Fibroblast of pulmonary artery (primary cell): ENCODE data around the gene TAL1.
"Not testable (repeated sequence)": the region's sequence is repeated elsewhere in the genome, so short reads cannot be mapped to it uniquely, and the experiment has no call there.

Source experiments
- DNase-seq: peaks from one replicate; pipeline ENCODE4 v3.0.0-alpha.2; 2010; ENCODE audit warnings: low read depth
- H3K4me3 ChIP-seq: replicated peaks from 2 replicates; pipeline ENCODE4 v1.5.1; 2011; ENCODE audit warnings: low read depth, mild to moderate bottlenecking, control low read depth, low read length, moderate library complexity
- TF ChIP-seq, protein P1 (sequence below): IDR thresholded peaks from 2 replicates; pipeline ENCODE4 v1.5.1; 2011; ENCODE audit warnings: mild to moderate bottlenecking, control low read depth, low read length, inconsistent platforms; ENCODE audit errors: missing control alignments

TAL1 gene

DNA sequence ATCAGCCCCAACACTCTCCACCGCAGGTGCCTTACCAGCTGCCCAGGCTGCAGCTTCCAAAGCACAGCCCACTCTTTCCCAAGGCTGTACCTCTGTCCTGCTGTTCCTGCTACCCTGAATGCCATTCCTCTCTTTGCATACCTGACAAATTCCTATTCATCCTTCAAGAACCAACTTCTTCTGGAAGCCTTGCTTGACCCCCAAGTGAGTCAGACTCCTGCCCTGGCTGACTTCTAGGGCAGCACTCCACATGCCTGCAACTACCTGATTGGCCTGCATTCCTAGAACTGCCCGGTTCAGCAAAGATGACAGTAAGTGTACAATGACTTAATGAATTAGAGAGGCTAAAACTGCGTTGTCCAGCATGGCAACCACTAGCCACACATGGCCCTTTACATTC, 21.4 kb downstream of the TAL1 start:
- DNase-seq: no peak
- TF ChIP-seq, protein P1, sequence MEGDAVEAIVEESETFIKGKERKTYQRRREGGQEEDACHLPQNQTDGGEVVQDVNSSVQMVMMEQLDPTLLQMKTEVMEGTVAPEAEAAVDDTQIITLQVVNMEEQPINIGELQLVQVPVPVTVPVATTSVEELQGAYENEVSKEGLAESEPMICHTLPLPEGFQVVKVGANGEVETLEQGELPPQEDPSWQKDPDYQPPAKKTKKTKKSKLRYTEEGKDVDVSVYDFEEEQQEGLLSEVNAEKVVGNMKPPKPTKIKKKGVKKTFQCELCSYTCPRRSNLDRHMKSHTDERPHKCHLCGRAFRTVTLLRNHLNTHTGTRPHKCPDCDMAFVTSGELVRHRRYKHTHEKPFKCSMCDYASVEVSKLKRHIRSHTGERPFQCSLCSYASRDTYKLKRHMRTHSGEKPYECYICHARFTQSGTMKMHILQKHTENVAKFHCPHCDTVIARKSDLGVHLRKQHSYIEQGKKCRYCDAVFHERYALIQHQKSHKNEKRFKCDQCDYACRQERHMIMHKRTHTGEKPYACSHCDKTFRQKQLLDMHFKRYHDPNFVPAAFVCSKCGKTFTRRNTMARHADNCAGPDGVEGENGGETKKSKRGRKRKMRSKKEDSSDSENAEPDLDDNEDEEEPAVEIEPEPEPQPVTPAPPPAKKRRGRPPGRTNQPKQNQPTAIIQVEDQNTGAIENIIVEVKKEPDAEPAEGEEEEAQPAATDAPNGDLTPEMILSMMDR: no peak
- no peak overlapping the region for H3K4me3 ChIP-seq

DNA sequence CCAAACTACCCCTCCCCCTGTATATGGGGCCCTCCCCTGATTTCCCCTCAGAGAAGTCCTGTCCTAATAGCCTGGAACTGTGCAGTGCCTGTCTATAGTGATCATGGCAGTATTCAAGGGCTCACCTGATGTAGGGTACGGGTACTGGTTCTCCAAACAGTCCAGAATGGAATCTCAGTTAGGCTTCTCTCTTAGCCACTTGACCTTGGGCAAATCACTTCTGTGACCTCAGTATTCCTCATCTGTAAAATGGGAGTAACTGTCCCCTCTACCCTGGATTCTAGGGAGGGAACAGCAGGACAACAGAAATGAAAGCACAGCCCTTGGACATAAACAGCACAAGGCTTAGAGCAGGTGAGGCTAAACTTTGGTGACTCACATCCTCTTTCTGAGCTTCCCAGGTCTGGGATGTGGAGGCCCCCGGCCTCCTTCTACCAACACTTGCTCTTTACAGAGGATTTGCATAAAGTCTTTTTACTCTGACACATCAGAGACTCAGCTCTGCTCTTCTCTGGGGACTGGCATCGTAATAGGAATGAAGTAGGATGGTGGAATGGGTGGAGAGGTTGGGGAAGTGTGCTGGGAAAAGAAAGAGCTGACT, 22.2 kb downstream of the TAL1 start:
- DNase-seq: no peak
- no peak overlapping the region for H3K4me3 ChIP-seq
- TF ChIP-seq, protein P1: no peak

DNA sequence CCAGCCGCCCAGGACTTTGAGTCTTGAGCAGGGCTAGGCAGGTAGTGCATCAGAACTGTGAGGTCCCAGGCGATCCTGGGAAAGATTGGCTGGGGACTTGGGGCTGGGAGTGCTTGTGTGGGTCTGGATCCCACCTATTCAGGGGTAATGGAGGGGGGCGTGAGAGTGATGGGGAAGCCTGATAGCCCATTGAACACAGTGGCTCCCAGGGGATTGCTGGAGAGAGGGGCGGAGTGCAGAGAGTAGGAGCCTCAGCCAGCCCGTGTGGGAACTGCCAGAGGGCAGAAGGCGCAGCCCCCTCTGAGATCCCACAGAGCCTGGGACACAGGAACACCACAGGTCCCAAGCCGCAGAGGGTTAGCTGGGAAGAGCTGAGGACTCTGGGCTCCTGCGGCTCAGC, 22.9 kb downstream of the TAL1 start:
- DNase-seq: no peak
- H3K4me3 ChIP-seq: no peak overlapping the region
- TF ChIP-seq, protein P1: no peak

DNA sequence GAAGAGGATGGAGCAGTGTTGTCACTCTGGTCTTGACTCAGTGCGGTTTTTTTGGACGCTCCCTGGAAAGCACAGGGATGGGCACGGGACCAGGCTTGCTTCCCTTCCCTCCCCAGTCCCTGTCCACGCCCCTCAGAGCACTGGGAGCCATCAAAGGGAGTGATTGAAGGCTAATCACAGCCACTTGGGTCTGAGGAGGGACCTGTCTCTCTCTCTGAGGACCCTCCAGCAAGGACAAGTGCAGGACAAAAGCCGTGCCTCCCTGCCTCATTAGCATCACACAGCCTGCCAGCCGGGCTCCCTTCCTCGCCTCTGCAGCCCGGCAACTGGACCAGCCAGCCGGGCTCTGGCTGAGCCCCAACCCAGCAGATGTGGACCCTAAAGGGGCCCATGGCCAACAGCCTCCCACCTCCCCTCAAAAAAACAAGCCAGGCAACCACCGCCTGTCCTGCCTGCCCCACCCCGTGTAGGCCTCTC, 23.6 kb downstream of the TAL1 start:
- TF ChIP-seq, protein P1: no peak
- DNase-seq: no peak

DNA sequence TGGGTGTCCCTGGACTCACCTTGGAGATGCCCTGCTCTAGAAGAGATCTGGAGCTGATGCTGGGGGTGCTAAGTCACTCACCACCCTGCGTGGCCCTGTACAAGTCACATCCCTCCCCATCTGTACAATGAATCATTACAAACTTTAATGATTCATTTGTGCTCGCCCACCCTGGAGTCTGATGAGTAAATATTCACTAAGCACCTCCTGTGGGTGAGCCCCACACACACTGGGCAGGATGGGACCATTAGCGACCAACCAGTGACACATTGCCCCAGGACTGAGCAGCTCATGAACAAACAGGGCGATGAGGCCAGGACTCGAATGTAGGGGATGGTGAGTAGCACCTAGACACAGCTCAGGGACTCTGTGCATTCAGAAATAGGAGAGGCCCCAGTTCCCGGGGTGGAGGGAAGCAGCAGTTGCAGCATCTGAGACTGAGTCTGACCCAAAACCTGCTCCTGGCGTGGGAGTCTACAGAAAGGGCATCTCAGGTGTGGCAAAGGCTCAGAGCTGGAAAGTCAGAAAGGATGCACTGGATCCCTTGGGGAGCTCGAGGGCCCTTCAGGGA, 24.1 kb downstream of the TAL1 start:
- DNase-seq: no peak
- TF ChIP-seq, protein P1: no peak
- H3K4me3 ChIP-seq: no peak overlapping the region

More for the DNA sequence above, 23.6 kb downstream of the TAL1 start:
- no peak overlapping the region for H3K4me3 ChIP-seq

DNA sequence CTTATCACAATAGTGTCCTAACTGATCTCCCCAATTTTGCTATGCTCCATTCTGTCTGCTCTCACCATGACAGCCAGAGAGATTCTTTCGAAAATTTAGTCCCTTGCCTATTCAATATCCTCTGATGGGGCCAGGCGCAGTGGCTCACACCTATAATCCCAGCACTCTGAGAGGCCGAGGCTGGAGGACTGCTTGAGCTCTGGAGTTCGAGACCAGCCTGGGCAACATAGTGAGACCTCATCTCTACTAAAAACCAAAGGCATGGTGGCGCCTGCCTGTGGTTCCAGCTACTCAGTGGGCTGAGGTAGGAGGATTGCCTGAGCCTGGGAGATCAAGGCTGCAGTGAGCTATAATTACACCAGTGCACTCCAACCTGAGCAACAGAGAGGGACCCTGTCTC, 26.1 kb downstream of the TAL1 start:
- TF ChIP-seq, protein P1: no peak
- DNase-seq: no peak
- no peak overlapping the region for H3K4me3 ChIP-seq

DNA sequence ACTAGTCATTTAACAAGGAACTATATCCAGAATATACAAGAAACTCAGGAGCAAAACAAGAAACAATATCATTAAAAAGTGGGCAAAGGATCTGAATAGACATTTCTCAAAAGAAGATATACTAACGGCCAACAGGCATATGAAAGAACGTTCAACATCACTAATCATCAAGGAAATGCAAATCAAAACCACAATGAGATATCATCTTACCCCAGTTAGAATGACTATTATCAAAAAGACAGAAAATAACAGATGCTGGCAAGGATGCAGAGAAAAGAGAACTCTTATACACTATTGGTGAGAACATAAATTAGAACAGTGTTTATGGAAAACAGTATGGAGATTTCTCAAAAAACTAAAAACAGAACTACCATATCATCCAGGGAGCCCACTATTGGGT, 28.5 kb downstream of the TAL1 start:
- H3K4me3 ChIP-seq, DNase-seq: not testable (repeated sequence)
